ENCODE results near the gene SLC25A13.

- TF ChIP-seq EZH2 (IDR thresholded peaks at IDR 0.05; ENCODE audit: insufficient read depth, poor library complexity, severe bottlenecking) (no peak), EZH2phosphoT487 (IDR thresholded peaks at IDR 0.05; ENCODE audit: insufficient read depth, low read depth) (no peak)
Measured at GRCh38 chr7:96100737-96101136, 221.2 kb downstream of the SLC25A13 start.
